Cardiac septum (tissue), 1 donor: ENCODE results near the gene MOK. TPM values are rescaled to one million over a fixed set of nuclear protein-coding genes. Genes with fewer than 3 reads are reported as not detected.

Experiments used
- DNase-seq: peaks from one replicate; pipeline ENCODE4 v3.0.0-alpha.2; 2020; ENCODE audit warnings: low spot score
- intact Hi-C: fragments of 100-400 bp; cut with DNase I; formaldehyde crosslinking; loops from one replicate; pipeline ENCODE4 v1.14.0; 2022
- total RNA-seq: library from RNA; stranded (reverse); fragmentation: NEBNext Ultra II Directional; extraction: Animal tissue kit (Norgen Biotek cat#: 25700); gene quantifications from one replicate; pipeline ENCODE4 v1.2.1, GENCODE V29; 2021
- donor health status: DM: no; HTN: no; CAD: no.

Gene MOK
- total RNA-seq, 1 donor from 2014 or later: 9.5 TPM

GRCh38 chr14:102196039-102196901 lies 108.7 kb downstream of the MOK start:
- no peak for DNase-seq
- intact Hi-C loops: no loop called here

- no peak for DNase-seq
- intact Hi-C loops: no loop called here
These were observed 109.5 kb downstream of the MOK start for GRCh38 chr14:102195446-102195845.

- intact Hi-C loops: no loop called here
- DNase-seq: no peak
These were observed 110.1 kb downstream of the MOK start for GRCh38 chr14:102194856-102195255.

GRCh38 chr14:102192840-102193502 lies 112.0 kb downstream of the MOK start:
- no peak for DNase-seq
- intact Hi-C loops: no loop called here

GRCh38 chr14:102189874-102190273 lies 115.1 kb downstream of the MOK start:
- intact Hi-C loops: no loop called here
- DNase-seq: no peak

GRCh38 chr14:102188187-102188586 lies 116.8 kb downstream of the MOK start:
- DNase-seq: no peak
- intact Hi-C loops: no loop called here

GRCh38 chr14:102187568-102188001 lies 117.4 kb downstream of the MOK start:
- no peak for DNase-seq
- intact Hi-C loops: no loop called here

GRCh38 chr14:102187044-102187443 lies 117.9 kb downstream of the MOK start:
- intact Hi-C loops: no loop called here
- no peak for DNase-seq

- DNase-seq: no peak
- intact Hi-C loops: no loop called here
These were observed 119.6 kb downstream of the MOK start for GRCh38 chr14:102185360-102185759.

GRCh38 chr14:102184316-102185035 lies 120.5 kb downstream of the MOK start:
- intact Hi-C loops: no loop called here
- no peak for DNase-seq

- no peak for DNase-seq
- intact Hi-C loops: no loop called here
These were observed 121.1 kb downstream of the MOK start for GRCh38 chr14:102183886-102184285.

- intact Hi-C loops: no loop called here
- no peak for DNase-seq
These were observed 121.9 kb downstream of the MOK start for GRCh38 chr14:102182936-102183619.

GRCh38 chr14:102182190-102182589 lies 122.8 kb downstream of the MOK start:
- DNase-seq: no peak
- intact Hi-C loops: no loop called here

GRCh38 chr14:102181187-102181586 lies 123.8 kb downstream of the MOK start:
- DNase-seq: no peak
- intact Hi-C loops: no loop called here

GRCh38 chr14:102180248-102180998 lies 124.5 kb downstream of the MOK start:
- no peak for DNase-seq
- intact Hi-C loops: no loop called here
